ENCODE measurements around the gene DNAH11.

DNA sequence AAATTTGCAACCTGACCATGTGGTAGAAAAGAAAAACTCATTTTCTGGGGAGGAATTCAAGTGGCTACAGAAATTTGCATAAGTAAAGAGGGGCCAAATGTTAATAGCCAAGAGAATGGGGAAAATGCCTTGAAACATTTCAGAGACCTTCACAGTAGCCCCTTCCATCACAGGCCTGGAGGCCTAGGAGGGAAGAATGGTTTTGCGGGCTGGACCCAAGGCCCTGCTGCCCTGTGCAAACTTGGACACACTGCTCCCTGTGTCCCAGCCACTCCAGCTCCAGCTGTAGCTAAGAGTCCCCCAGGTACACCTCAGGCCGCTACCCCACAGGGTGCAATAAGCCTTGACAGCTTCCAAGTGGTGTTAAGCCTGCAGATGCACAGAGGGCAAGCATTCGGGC lies 16.4 kb upstream of the DNAH11 start:
- TF ChIP-seq, protein P1, sequence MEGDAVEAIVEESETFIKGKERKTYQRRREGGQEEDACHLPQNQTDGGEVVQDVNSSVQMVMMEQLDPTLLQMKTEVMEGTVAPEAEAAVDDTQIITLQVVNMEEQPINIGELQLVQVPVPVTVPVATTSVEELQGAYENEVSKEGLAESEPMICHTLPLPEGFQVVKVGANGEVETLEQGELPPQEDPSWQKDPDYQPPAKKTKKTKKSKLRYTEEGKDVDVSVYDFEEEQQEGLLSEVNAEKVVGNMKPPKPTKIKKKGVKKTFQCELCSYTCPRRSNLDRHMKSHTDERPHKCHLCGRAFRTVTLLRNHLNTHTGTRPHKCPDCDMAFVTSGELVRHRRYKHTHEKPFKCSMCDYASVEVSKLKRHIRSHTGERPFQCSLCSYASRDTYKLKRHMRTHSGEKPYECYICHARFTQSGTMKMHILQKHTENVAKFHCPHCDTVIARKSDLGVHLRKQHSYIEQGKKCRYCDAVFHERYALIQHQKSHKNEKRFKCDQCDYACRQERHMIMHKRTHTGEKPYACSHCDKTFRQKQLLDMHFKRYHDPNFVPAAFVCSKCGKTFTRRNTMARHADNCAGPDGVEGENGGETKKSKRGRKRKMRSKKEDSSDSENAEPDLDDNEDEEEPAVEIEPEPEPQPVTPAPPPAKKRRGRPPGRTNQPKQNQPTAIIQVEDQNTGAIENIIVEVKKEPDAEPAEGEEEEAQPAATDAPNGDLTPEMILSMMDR (IDR thresholded peaks at IDR 0.05), result no peak
- no peak for TF ChIP-seq POLR2A (IDR thresholded peaks at IDR 0.05)

All from testis (tissue), 2 donors.